Measurements from ENCODE around the gene CIAO2B.
"Not testable (repeated sequence)": the region's sequence is repeated elsewhere in the genome, so short reads cannot be mapped to it uniquely, and the experiment has no call there.

Gene CIAO2B

GRCh38 chr16:66959704-66960161, 25.5 kb upstream of the CIAO2B start:
- Mint-ChIP-seq H3K4me1 (peaks cover 14% of the 10 kb centered on the region), H3K36me3 (ENCODE audit: low read depth) (no peaks in the 10 kb centered on the region), H3K27ac (no peak overlapping the region), H3K27me3 (ENCODE audit: low read depth, poor library complexity) (peaks cover 39% of the 10 kb centered on the region), H3K4me3 (no peak overlapping the region), H3K9me3 (no peaks in the 10 kb centered on the region)
- TF ChIP-seq CTCF (IDR thresholded peaks at IDR 0.05) = no peak
- DNase-seq = no peak

- Mint-ChIP-seq H3K27ac (no peak overlapping the region), H3K36me3 (ENCODE audit: low read depth) (no peaks in the 10 kb centered on the region), H3K4me1 (peaks cover 14% of the 10 kb centered on the region), H3K27me3 (ENCODE audit: low read depth, poor library complexity) (peaks cover 42% of the 10 kb centered on the region), H3K4me3 (no peak overlapping the region), H3K9me3 (no peaks in the 10 kb centered on the region)
- no peak for TF ChIP-seq CTCF (IDR thresholded peaks at IDR 0.05)
- DNase-seq = no peak
Measured at GRCh38 chr16:66958857-66959703, 24.9 kb upstream of the CIAO2B start.

GRCh38 chr16:66956154-66956457, 21.9 kb upstream of the CIAO2B start:
- H3K4me1 Mint-ChIP-seq = peaks cover 17% of the 10 kb centered on the region
- H3K36me3 Mint-ChIP-seq (ENCODE audit: low read depth); H3K27ac Mint-ChIP-seq; H3K9me3 Mint-ChIP-seq; DNase-seq; H3K4me3 Mint-ChIP-seq: not testable (repeated sequence)
- H3K27me3 Mint-ChIP-seq (ENCODE audit: low read depth, poor library complexity) = peaks cover 58% of the 10 kb centered on the region

- not testable (repeated sequence) for H3K9me3 Mint-ChIP-seq; H3K4me3 Mint-ChIP-seq; H3K36me3 Mint-ChIP-seq (ENCODE audit: low read depth); DNase-seq; H3K27ac Mint-ChIP-seq
- Mint-ChIP-seq H3K27me3 (ENCODE audit: low read depth, poor library complexity) (peaks cover 60% of the 10 kb centered on the region), H3K4me1 (peaks cover 14% of the 10 kb centered on the region)
Measured at GRCh38 chr16:66955363-66956153, 21.4 kb upstream of the CIAO2B start.

- H3K27ac Mint-ChIP-seq = no peak overlapping the region
- no peaks in the 10 kb centered on the region for H3K36me3 Mint-ChIP-seq (ENCODE audit: low read depth)
- peaks cover 67% of the 10 kb centered on the region for H3K27me3 Mint-ChIP-seq (ENCODE audit: low read depth, poor library complexity)
- peaks cover 23% of the 10 kb centered on the region for H3K4me1 Mint-ChIP-seq
- peak; percentile 74 for TF ChIP-seq CTCF (IDR thresholded peaks at IDR 0.05)
- H3K9me3 Mint-ChIP-seq = peaks cover 10% of the 10 kb centered on the region
- peak; percentile 84 for DNase-seq
- no peak overlapping the region for H3K4me3 Mint-ChIP-seq
Measured at GRCh38 chr16:66954097-66954659, 20.0 kb upstream of the CIAO2B start.

GRCh38 chr16:66953462-66954096, 19.4 kb upstream of the CIAO2B start:
- DNase-seq = no peak
- Mint-ChIP-seq H3K4me1 (peaks cover 29% of the 10 kb centered on the region), H3K9me3 (peaks cover 10% of the 10 kb centered on the region), H3K36me3 (ENCODE audit: low read depth) (no peaks in the 10 kb centered on the region), H3K27me3 (ENCODE audit: low read depth, poor library complexity) (peaks cover 67% of the 10 kb centered on the region), H3K27ac (no peak overlapping the region), H3K4me3 (no peak overlapping the region)
- no peak for TF ChIP-seq CTCF (IDR thresholded peaks at IDR 0.05)

Data from nephron progenitor cell (in vitro differentiated cells).